LNCaP clone FGC (cell line): ENCODE results near the gene KLHL1.
"Not testable (repeated sequence)": the region's sequence is repeated elsewhere in the genome, so short reads cannot be mapped to it uniquely, and the experiment has no call there.

Experiments used
- DNase-seq: peaks from one replicate; pipeline ENCODE4 v3.0.0-alpha.2; 2011; ENCODE audit warnings: low read depth
- H3K4me3 ChIP-seq: 2 replicates; pipeline ENCODE4 v1.5.1; 2011; ENCODE audit warnings: mild to moderate bottlenecking, low read depth, low read length, control low read depth
- TF ChIP-seq, protein P1 (sequence below): IDR thresholded peaks from 2 replicates; pipeline ENCODE4 v1.5.1; 2012; ENCODE audit warnings: mild to moderate bottlenecking; ENCODE audit not compliant: control insufficient read depth, insufficient read depth; ENCODE audit errors: extremely low read depth

The KLHL1 gene, protein sequence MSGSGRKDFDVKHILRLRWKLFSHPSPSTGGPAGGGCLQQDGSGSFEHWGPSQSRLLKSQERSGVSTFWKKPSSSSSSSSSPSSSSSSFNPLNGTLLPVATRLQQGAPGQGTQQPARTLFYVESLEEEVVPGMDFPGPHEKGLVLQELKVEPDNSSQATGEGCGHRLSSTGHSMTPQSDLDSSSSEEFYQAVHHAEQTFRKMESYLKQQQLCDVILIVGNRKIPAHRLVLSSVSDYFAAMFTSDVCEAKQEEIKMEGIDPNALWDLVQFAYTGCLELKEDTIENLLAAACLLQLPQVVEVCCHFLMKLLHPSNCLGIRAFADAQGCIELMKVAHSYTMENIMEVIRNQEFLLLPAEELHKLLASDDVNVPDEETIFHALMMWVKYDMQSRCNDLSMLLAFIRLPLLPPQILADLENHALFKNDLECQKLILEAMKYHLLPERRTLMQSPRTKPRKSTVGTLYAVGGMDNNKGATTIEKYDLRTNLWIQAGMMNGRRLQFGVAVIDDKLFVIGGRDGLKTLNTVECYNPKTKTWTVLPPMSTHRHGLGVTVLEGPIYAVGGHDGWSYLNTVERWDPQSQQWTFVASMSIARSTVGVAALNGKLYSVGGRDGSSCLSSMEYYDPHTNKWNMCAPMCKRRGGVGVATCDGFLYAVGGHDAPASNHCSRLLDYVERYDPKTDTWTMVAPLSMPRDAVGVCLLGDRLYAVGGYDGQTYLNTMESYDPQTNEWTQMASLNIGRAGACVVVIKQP

DNA sequence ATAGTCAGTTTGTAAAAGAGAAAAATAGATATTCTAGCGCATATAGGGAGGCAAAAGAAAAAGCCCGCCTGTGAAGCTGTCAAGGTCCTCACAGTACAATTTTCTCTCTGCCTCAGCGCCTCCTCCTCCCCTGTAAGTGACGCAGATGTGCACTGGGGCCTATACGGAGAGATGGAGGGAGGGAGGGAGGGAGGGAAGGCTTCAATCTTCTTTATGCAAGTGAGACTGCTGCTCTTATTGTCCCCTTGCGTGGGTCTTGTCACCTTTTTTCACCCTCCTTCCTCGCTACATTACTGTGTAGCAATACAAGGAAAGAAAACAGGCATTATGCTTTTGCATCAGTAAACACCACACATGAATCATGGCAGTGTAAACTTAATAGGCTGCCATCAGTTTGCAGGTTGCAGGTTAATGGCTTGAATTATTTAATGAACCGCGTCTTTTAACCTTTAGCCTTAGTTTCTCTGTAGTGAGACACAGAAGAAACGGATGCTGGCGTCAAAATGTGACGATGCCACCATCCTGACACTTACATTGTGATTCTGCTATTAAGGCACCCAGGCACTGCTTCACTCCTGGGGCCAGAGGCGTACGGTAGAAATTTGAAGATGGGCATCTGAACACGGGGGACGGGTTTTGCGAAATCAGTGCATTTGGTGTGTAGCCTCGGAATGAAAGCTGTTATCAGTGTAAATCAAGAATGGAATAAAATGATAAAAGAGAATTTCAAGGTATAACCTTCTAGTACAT lies at the start of gene KLHL1:
Gene KLHL1, minus strand, starts transcription at position 97 of the 750 bp plus-strand sequence. CDS start 753 bp downstream, outside the sequence.
- H3K4me3 ChIP-seq: no peak within 1 kb of the TSS
- DNase-seq: no peak

GRCh38 chr13:70142658-70143057 lies 34.4 kb upstream of the KLHL1 start:
- not testable (repeated sequence) for H3K4me3 ChIP-seq, DNase-seq

More for the DNA sequence above, at the start of gene KLHL1:
- TF ChIP-seq, protein P1, sequence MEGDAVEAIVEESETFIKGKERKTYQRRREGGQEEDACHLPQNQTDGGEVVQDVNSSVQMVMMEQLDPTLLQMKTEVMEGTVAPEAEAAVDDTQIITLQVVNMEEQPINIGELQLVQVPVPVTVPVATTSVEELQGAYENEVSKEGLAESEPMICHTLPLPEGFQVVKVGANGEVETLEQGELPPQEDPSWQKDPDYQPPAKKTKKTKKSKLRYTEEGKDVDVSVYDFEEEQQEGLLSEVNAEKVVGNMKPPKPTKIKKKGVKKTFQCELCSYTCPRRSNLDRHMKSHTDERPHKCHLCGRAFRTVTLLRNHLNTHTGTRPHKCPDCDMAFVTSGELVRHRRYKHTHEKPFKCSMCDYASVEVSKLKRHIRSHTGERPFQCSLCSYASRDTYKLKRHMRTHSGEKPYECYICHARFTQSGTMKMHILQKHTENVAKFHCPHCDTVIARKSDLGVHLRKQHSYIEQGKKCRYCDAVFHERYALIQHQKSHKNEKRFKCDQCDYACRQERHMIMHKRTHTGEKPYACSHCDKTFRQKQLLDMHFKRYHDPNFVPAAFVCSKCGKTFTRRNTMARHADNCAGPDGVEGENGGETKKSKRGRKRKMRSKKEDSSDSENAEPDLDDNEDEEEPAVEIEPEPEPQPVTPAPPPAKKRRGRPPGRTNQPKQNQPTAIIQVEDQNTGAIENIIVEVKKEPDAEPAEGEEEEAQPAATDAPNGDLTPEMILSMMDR: no peak

DNA sequence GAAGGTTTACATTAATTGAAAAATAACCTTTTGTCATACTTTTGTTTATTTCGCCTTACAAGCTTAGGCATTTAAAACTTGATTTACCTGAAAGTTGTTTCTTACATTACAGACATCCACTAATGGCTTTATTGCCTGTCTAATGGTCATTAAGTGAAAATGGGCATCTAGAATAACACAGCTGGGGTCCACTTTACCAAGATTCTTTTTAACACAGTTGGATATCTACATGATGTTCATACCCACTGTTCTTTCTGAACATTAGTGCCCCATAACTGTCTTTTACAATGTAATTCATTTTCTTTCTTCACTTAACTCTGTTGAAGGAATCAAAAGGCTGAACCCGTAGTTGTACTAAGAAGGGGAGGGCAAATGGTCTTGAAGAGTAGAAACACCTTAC lies 19.8 kb upstream of the KLHL1 start:
- no peak for DNase-seq
- no peak overlapping the region for H3K4me3 ChIP-seq
- TF ChIP-seq, protein P1: no peak

DNA sequence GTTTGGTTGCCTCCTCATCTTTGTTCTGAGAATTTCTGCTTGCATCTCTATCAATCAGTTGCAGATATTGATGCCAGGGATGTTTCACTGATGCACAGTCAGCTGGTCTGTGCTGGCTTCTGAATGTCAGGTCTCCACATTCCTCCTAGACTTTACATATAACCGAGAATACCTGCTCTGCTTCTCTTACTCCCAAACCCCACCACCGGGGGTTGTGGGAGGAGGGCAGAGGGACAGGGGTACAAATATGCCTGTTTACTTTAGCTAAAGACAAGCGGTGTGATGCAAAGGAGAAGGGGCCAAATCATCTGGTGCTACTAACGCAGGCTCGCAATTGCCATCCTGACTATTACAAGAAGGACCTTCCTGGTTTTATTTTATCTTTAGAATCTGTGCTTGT lies 17.4 kb upstream of the KLHL1 start:
- DNase-seq: no peak
- TF ChIP-seq, protein P1: no peak
- no peak overlapping the region for H3K4me3 ChIP-seq

DNA sequence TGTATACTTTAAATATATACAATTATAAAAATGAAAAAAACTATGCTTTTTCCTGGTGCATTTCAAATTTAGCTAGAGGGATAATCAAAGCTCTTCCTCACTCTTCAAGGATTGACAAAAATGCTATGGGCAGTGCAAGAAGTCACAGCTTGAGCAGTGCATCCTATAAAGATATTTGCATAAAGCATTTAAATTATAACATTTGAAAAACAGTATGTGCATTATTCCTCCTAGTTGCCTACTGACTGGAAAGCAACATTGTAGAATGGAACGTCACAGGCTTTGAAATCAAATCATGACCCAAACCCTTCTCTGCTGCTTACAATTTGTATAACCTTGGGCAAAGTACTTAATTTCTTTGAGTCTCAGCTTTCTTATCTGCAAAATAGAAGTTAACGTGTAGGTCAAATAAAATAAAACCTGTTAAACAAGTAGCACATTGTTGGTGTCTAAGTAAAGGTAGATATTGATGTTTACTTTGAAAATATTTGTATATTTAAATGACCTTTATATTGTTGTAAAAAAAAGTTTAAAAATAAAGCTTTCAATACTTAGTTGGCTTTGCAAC lies 9.2 kb upstream of the KLHL1 start:
- DNase-seq: no peak
- TF ChIP-seq, protein P1: no peak

DNA sequence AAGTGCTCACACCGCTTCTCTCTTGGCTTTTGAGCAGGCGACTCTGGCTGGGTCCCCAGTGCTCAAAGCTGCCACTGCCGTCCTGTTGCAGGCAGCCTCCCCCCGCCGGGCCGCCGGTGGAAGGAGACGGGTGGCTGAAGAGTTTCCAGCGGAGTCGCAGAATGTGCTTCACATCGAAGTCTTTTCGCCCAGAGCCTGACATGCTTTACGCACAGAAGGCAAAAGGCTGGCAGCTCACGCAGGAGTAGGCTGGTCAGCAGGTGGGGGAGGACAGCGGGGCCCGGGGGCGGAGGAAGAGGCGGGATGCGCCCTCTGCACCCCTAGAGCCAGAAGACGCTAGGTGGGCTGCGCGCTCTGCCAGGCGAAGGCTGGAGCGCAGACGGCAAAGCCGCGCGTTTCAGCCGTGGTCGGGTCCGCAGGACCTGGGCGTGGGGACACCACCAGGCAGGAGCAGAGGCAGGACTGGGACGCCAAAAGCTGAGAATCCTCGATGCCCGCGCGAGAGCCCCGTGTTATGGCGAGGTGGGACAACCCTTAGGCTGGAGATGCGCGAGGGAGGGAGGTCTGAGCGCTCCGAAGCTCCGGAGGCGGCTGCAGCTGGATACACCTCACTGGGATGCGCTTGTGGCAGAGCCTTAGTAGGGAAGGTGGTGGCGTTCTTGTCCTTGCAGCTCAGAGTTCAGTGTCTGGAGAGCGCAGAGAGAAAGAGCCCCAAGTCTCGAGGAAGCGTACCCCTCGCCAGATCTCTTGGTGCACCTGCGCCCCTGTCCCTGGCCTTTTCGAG lies 562 bp downstream of the KLHL1 start, which contains the start of gene ATXN8OS:
Gene ATXN8OS, plus strand, starts transcription at position 329 of the 784 bp plus-strand sequence.
- TF ChIP-seq, protein P1: no peak
- no peak for DNase-seq
- H3K4me3 ChIP-seq: no peak within 1 kb of the TSS

More for the DNA sequence above, 9.2 kb upstream of the KLHL1 start:
- H3K4me3 ChIP-seq: no peak overlapping the region
